Stimulated activated CD8-positive, alpha-beta memory T cell treated with anti-CD3 and anti-CD28 coated beads, Interleukin-15, amount 100 ng/mL, for 24 hours (primary cell): ENCODE results near the gene EIPR1.

Experiments
- DNase-seq: peaks from one replicate; pipeline ENCODE4 v3.0.0-alpha.2; 2020; ENCODE audit warnings: low read depth

Gene EIPR1

DNA sequence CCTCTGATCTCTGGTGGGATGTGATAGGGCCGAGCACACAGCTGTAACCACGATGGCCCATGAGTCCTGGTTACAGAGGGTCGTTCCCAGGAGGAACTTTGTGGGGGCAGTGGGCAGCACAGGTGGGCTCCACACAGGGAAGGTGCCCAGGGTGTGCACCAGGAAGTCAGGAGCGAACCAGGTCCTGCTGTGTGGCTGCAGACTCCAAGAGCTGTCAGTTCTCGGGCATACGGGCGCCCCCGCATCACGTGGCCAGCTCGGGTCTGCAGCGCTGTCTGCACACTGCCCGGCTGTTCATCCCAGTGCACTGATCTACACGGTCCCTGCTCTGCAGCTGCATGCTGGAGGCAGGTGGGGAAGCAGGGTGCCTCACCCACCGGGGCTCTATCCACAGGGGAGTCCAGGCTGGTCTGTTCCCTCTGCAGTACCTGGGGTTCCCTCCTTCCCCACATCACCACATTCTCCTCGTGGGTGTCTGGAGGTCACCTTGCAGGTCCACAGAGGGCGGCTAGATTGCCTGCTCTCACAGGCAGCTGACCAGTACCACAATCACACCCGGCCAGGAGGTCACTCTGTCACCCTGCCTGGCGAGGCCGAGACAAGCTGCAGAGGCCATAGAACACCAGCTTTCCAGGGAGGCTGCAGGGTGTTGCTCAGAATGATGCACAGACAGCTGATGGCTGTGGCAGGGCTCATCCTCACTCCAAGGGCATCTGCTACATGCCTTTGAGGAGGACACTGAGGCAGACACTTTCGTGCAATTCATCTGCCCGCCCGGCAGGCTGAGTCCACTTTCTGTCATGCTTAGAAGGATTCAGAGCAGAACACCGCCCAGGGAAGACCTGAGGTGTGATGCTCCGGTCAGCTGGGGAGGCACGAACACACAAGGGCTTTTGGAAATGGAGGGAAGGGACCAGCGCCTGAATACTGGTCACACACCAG lies 202.7 kb downstream of the EIPR1 start:
- no peak for DNase-seq

- DNase-seq, result no peak
Observed at GRCh38 chr2:3173031-3173430, 204.6 kb downstream of the EIPR1 start.

DNA sequence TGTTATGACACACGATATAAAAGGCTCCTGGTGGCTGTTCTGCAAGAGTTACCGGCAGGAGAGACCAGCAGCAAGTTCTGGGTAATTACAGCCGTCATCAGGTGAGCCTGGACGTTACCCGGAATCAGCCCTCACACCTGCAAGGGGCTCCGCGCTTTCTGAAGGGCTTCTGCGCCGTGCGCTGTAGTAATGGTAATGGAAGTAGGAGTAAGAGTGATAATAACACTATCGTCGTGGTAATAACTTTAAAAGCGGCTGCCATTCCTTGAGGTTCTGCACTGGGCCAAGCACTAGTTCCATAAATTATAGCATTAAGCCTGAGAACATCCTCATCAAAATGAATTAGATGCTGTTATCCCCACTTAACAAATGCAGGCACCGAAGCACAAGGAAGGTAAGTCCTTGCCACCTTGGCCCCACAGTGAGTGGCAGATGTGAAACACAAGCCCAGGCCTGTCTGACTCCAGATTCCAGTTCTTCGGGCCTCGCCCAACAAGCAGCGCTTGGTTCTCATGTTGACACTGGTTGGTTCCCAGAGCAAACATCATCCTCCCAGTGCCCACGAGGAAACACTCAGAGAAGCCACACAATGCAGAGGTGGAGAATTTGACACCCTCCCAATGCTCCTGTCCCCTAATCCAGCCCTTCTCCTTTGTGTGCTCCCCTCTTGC lies 205.2 kb downstream of the EIPR1 start:
- no peak for DNase-seq

DNA sequence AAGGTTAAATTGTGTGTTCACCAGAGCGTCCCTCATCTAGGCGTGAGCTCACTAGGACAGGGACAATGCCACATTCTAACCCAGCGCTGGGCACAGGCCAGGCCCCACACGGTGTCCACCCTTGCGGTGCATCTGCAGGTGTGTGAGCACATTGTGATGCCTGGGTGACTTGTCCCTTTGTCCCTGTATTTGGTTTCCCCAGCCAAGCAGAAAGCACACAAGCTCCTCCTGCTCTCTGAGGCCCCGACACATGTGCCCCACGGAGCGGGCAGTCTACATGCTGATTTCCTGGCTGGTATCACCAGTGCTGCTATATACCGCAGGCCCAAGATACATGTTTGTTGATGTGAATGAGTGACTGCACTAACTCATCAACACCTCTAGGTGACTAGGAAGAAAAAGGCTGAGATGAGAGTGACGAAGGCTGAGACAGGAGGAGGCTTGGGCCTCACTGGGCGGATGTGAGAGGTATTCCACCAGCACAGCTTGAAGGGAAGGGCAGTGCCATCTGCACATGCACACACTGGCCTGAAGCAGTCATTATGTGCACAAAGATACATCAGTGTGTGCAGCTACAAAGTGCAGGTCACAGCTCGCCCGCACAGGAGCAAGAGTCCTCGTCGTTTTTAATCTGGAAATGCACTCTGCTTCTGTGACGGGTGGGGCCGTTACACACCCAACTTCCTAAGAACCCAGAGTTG lies 205.9 kb downstream of the EIPR1 start:
- no peak for DNase-seq

DNA sequence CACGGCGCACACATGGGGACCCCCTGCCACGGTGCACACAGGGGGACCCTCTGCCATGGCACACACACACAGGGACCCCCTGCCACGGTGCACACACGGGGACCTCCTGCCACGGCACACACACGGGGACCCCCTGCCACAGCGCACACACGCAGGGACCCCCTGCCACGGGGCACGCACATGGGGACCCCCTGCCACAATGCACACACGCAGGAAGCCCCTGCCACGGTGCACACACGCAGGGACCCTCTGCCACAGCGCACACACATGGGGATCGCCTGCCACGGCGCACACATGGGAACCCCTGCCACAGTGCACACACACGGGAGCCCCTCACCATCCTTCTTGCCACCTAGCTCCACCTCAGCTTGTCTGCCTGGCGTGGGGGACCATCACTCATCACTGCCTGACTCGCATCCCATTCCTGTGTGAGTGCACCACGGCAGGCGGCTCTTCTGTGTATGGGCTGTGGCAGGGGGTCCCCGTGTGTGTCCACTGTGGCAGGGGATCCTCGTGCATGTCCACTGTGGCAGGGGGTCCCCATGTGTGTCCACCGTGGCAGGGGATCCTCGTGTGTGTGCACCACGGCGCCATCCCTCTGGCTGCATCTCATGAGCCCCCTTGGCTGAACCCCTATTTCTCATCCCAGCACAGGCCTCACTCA lies 206.7 kb downstream of the EIPR1 start:
- no peak for DNase-seq

DNA sequence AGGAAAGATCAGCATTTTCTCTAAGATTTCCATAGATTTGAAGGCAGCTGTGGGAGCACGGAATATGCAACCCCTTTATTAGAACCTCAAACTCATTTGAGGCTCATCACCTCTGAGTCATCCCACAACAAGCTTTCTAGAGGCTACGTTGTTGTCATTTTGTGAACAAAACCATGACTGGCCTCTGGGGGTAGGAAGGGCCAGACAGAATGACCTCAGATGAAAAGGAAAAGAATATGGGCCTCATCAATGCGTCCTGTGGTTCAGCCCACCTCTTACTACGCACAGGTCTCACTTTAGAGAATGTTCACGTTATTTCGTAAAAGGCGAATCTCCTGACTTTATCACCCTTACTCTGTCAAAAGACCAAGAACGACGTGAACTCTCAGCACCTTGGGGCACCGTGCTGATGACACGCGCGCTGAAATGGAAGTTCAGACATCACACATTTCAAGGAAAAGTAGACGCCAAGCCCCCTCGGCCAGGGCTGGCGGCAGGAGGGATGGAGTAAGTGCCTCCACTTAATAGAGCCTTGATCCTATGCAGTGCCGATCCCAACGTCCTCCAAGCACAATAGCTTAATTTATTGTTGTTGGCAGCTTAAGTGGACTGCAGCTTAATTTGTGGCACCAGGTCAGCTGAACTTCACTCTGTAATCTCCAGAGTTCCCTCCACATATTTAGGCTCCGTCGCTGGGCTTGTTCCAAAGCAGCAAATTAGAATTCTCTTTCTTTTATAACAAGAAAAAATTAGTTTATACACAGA lies 208.3 kb downstream of the EIPR1 start:
- no peak for DNase-seq

GRCh38 chr2:3168230-3168891 lies 209.3 kb downstream of the EIPR1 start:
- DNase-seq, result no peak

DNA sequence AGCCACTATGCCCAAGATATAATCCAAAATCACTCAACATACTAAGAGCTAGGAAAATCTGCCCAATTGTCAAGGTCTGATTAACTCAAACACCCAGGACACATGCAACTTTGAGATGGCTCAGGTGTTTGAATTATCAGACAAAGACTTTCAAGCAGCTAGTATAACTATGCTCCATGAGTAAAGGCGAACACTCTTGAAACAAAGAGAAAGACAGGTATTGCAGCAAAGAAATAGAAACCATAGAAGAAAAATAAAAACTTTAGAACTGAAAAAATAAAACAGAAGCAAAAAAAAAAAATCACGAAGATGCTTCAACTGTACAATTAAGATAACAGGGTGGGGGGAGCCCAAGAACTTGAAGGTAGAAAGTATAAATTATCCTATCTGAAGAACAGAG lies 214.2 kb downstream of the EIPR1 start:
- DNase-seq, result no peak

DNA sequence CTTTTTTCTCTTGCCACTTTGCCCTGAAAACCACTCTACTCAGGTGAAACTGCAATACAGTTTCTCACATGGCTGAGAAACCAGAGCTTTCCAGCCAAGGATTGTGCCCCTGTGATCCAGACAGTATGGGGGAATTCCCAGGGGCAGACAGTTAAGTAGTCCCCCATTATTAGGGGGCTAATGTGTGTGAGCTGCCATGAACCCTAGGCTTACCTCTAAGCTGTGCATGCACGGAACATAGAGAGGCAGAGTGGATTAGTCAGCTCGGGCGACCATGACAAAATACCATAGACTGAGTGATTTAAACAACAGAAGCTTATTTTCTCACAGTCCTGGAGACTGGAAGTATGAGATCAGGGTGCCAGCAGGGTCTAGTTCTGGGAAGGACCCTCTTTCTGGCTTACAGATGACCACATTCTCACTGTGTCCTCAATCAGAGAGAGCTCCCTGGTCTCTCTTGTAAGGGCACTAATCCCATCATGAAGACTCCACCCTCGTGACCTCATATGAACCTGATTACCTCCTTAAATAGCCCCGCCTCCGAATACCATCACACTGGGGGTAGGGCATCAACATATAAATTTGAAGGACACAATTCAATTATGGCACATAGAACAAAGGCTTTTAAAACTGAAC lies 215.1 kb downstream of the EIPR1 start:
- DNase-seq, result no peak

DNA sequence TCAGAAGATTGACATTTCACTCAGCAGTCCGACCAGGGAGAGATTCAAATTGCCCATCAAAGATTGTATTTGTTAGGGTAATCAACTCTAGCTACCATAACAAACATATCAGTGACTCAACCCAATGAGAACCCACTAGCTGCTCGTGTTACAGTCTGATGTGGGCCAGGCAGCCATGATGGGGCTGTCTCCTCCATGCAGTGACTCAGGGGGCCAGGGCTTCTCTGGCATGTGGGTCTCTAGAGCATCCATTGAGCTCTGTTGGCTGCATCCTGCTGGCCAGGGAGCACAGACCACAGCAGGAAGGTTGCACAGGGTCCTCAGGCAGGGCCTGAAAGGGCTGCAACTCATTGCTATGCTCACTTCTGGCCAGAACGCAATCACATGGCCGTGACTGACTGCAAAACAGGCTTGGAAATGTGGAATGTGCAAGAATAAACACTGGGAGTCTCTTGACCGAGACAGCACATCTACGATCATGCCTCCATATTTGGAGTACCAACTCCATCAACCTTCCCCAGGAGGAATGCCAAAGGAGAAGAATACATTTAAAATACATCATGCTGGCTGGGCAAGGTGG lies 216.8 kb downstream of the EIPR1 start:
- no peak for DNase-seq

GRCh38 chr2:3159782-3160545 lies 217.7 kb downstream of the EIPR1 start:
- no peak for DNase-seq

DNA sequence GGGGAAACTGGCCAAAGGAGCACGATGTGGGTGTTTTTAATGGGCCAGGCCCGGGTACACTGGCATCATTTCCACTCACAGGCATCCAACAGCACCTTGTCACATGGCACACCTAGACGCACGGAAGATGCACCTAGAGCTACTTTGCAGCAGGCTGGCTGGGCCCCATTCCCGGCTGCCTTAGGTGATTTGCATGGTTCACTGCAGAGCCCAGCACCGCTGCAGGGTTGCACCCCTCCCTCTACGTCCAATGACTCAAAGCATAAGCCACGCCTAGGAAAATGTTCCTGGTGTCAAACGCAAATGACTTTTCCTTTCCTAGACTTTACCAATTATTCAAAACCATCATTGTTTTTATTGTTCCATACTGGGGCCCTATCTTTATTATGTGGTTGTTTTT lies 222.9 kb downstream of the EIPR1 start:
- DNase-seq, result no peak

DNA sequence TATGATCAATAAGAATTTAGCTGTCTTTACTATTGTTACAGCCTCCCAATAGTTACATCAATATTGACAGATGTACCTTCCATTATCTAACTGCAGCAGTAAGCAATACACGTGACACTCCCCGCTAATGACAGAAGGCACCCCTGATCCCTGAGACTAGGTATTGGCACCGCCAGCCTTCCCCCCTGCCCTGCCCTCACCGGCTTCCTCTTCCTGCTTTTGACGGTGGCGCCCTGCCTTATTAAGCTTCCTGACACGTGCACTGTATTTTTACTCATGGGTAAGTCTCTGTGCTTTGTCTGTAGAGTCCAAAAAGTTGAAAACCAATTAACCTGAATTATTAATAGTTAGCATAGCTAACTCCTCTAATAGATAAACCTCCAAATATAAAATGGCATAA lies 223.5 kb downstream of the EIPR1 start:
- no peak for DNase-seq

GRCh38 chr2:3151153-3151918 lies 226.3 kb downstream of the EIPR1 start:
- DNase-seq, result no peak

DNA sequence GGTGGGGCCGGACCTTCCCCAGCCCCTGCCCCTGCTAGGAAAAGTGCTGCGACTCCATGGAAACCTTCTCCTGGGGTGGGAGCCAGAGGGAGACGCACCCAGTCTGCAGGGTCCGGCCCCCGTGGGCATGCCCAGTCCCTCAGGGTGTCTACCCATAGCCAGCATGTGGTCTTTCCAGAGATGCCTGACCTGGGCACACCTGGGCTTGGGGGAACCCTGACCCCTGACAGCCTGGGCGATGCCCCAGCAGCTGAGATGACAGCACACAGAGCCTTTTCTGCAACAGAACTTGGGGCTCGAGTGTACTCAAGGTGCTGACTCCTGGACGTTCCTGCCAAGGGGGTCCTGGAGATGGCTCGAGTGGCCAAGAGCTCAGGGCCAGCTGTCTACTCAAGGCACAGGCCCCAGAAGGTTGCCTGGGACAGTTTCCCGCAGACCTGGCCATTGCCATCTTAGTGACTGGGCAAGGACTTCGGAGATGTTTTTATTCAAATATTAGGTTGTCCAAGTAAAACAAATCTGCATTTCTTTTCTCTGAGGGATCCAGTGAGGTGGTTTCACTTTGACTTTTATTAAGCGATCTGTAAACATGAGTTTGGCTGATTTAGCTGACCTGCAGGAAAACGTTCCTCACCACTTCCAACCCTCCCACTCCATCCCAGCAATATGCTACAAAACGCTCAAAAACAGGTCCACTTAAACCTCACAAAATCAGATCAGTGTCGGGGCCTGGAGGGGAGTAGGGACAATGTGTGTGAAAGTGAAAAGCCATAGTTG lies 228.0 kb downstream of the EIPR1 start:
- no peak for DNase-seq

- no peak for DNase-seq
Observed at GRCh38 chr2:3148716-3149115, 228.9 kb downstream of the EIPR1 start.

GRCh38 chr2:3147651-3148530 lies 229.7 kb downstream of the EIPR1 start:
- no peak for DNase-seq
